Measurements from ENCODE around the gene QRICH2.
"Not testable (repeated sequence)": the region's sequence is repeated elsewhere in the genome, so short reads cannot be mapped to it uniquely, and the experiment has no call there.

Gene QRICH2

GRCh38 chr17:76307299-76307965 lies 644 bp downstream of the QRICH2 start:
- Mint-ChIP-seq H3K27ac (no peak overlapping the region), H3K4me3 (no peak overlapping the region), H3K4me1 (ENCODE audit: low read depth) (peaks cover 1% of the 10 kb centered on the region), H3K9me3 (ENCODE audit: low read depth) (no peaks in the 10 kb centered on the region), H3K27me3 (no peaks in the 10 kb centered on the region), H3K36me3 (peaks cover 4% of the 10 kb centered on the region)

GRCh38 chr17:76305135-76305454 lies 3.0 kb downstream of the QRICH2 start:
- not testable (repeated sequence) for H3K36me3 Mint-ChIP-seq; H3K9me3 Mint-ChIP-seq (ENCODE audit: low read depth); H3K4me1 Mint-ChIP-seq (ENCODE audit: low read depth); H3K27ac Mint-ChIP-seq; H3K4me3 Mint-ChIP-seq; H3K27me3 Mint-ChIP-seq

- no peak overlapping the region for H3K27ac Mint-ChIP-seq
- H3K4me3 Mint-ChIP-seq, result no peak overlapping the region
- H3K27me3 Mint-ChIP-seq, result no peaks in the 10 kb centered on the region
- H3K36me3 Mint-ChIP-seq, result peaks cover 2% of the 10 kb centered on the region
- no peaks in the 10 kb centered on the region for H3K9me3 Mint-ChIP-seq (ENCODE audit: low read depth)
- peaks cover 1% of the 10 kb centered on the region for H3K4me1 Mint-ChIP-seq (ENCODE audit: low read depth)
Measured at GRCh38 chr17:76304226-76305134, 3.6 kb downstream of the QRICH2 start.

GRCh38 chr17:76297436-76297835 lies 10.6 kb downstream of the QRICH2 start:
- no peaks in the 10 kb centered on the region for H3K36me3 Mint-ChIP-seq
- H3K4me1 Mint-ChIP-seq (ENCODE audit: low read depth), result peaks cover 3% of the 10 kb centered on the region
- no peaks in the 10 kb centered on the region for H3K9me3 Mint-ChIP-seq (ENCODE audit: low read depth)
- H3K4me3 Mint-ChIP-seq, result no peak overlapping the region
- H3K27ac Mint-ChIP-seq, result no peak overlapping the region
- no peaks in the 10 kb centered on the region for H3K27me3 Mint-ChIP-seq

- Mint-ChIP-seq H3K36me3 (no peaks in the 10 kb centered on the region), H3K27ac (no peak overlapping the region), H3K4me3 (no peak overlapping the region)
Measured at GRCh38 chr17:76296889-76297288, 11.2 kb downstream of the QRICH2 start.

GRCh38 chr17:76296186-76296585 lies 11.9 kb downstream of the QRICH2 start:
- Mint-ChIP-seq H3K4me3 (no peak overlapping the region), H3K27ac (no peak overlapping the region), H3K4me1 (ENCODE audit: low read depth) (peaks cover 3% of the 10 kb centered on the region), H3K27me3 (no peaks in the 10 kb centered on the region), H3K9me3 (ENCODE audit: low read depth) (no peaks in the 10 kb centered on the region), H3K36me3 (no peaks in the 10 kb centered on the region)

More at GRCh38 chr17:76296889-76297288, 11.2 kb downstream of the QRICH2 start:
- no peaks in the 10 kb centered on the region for H3K27me3 Mint-ChIP-seq
- no peaks in the 10 kb centered on the region for H3K9me3 Mint-ChIP-seq (ENCODE audit: low read depth)
- H3K4me1 Mint-ChIP-seq (ENCODE audit: low read depth), result peaks cover 3% of the 10 kb centered on the region

- no peaks in the 10 kb centered on the region for H3K4me1 Mint-ChIP-seq (ENCODE audit: low read depth)
- no peak overlapping the region for H3K27ac Mint-ChIP-seq
- H3K36me3 Mint-ChIP-seq, result no peaks in the 10 kb centered on the region
- H3K9me3 Mint-ChIP-seq (ENCODE audit: low read depth), result no peaks in the 10 kb centered on the region
- no peaks in the 10 kb centered on the region for H3K27me3 Mint-ChIP-seq
- no peak overlapping the region for H3K4me3 Mint-ChIP-seq
Measured at GRCh38 chr17:76293106-76293505, 15.0 kb downstream of the QRICH2 start.

GRCh38 chr17:76292567-76292966 lies 15.5 kb downstream of the QRICH2 start:
- H3K9me3 Mint-ChIP-seq (ENCODE audit: low read depth), result no peaks in the 10 kb centered on the region
- no peaks in the 10 kb centered on the region for H3K27me3 Mint-ChIP-seq
- no peaks in the 10 kb centered on the region for H3K4me1 Mint-ChIP-seq (ENCODE audit: low read depth)
- H3K27ac Mint-ChIP-seq, result no peak overlapping the region
- H3K36me3 Mint-ChIP-seq, result no peaks in the 10 kb centered on the region
- H3K4me3 Mint-ChIP-seq, result no peak overlapping the region

- H3K27ac Mint-ChIP-seq, result no peak overlapping the region
- no peak overlapping the region for H3K4me3 Mint-ChIP-seq
- peaks cover 11% of the 10 kb centered on the region for H3K4me1 Mint-ChIP-seq (ENCODE audit: low read depth)
- no peaks in the 10 kb centered on the region for H3K9me3 Mint-ChIP-seq (ENCODE audit: low read depth)
- H3K36me3 Mint-ChIP-seq, result no peaks in the 10 kb centered on the region
- no peaks in the 10 kb centered on the region for H3K27me3 Mint-ChIP-seq
Measured at GRCh38 chr17:76281573-76282371, 26.3 kb downstream of the QRICH2 start.

GRCh38 chr17:76280650-76281049 lies 27.4 kb downstream of the QRICH2 start:
- H3K9me3 Mint-ChIP-seq (ENCODE audit: low read depth), result no peaks in the 10 kb centered on the region
- no peaks in the 10 kb centered on the region for H3K36me3 Mint-ChIP-seq
- H3K27ac Mint-ChIP-seq, result no peak overlapping the region
- H3K27me3 Mint-ChIP-seq, result no peaks in the 10 kb centered on the region
- H3K4me3 Mint-ChIP-seq, result no peak overlapping the region
- peaks cover 19% of the 10 kb centered on the region for H3K4me1 Mint-ChIP-seq (ENCODE audit: low read depth)

- H3K27me3 Mint-ChIP-seq, result no peaks in the 10 kb centered on the region
- no peaks in the 10 kb centered on the region for H3K9me3 Mint-ChIP-seq (ENCODE audit: low read depth)
- H3K36me3 Mint-ChIP-seq, result no peaks in the 10 kb centered on the region
- no peak overlapping the region for H3K27ac Mint-ChIP-seq
- H3K4me1 Mint-ChIP-seq (ENCODE audit: low read depth), result peaks cover 26% of the 10 kb centered on the region
- no peak overlapping the region for H3K4me3 Mint-ChIP-seq
Measured at GRCh38 chr17:76279742-76280287, 28.3 kb downstream of the QRICH2 start.

- Mint-ChIP-seq H3K9me3 (ENCODE audit: low read depth) (no peaks in the 10 kb centered on the region), H3K27me3 (no peaks in the 10 kb centered on the region), H3K36me3 (no peaks in the 10 kb centered on the region), H3K27ac (no peak overlapping the region), H3K4me1 (ENCODE audit: low read depth) (peaks cover 32% of the 10 kb centered on the region), H3K4me3 (no peak overlapping the region)
Measured at GRCh38 chr17:76278952-76279741, 28.9 kb downstream of the QRICH2 start.

GRCh38 chr17:76278268-76278908 lies 29.7 kb downstream of the QRICH2 start:
- no peak overlapping the region for H3K4me3 Mint-ChIP-seq
- no peaks in the 10 kb centered on the region for H3K27me3 Mint-ChIP-seq
- no peaks in the 10 kb centered on the region for H3K36me3 Mint-ChIP-seq
- peaks cover 39% of the 10 kb centered on the region for H3K4me1 Mint-ChIP-seq (ENCODE audit: low read depth)
- H3K9me3 Mint-ChIP-seq (ENCODE audit: low read depth), result no peaks in the 10 kb centered on the region
- H3K27ac Mint-ChIP-seq, result no peak overlapping the region

Measured in activated naive CD8-positive, alpha-beta T cell (primary cell).